H1 (cell line): ENCODE measurements around the gene TBCD.

Source experiments
- EP300 ChIP-seq, 2 experiments: IDR thresholded peaks; 1 replicate in 1 of 2; 2 replicates in 1 of 2; pipeline ENCODE4 v1.6.1; 2011 to 2012; ENCODE audit warnings: low read depth in 2 of 2, low read length in 2 of 2, mild to moderate bottlenecking in 2 of 2, borderline replicate concordance in 1 of 2, inconsistent platforms in 1 of 2, moderate library complexity in 1 of 2
- EZH2 ChIP-seq: fragments of 200-600 bp; sonication (generic); IDR thresholded peaks from 2 replicates; pipeline ENCODE4 v1.7.1; 2012; ENCODE audit warnings: low read depth, mild to moderate bottlenecking, moderate library complexity, low read length, inconsistent platforms; ENCODE audit not compliant: severe bottlenecking
- POLR2A ChIP-seq, 2 experiments: IDR thresholded peaks; 1 replicate in 1 of 2; 2 replicates in 1 of 2; pipeline ENCODE4 v1.6.1; 2011; ENCODE audit warnings: low read depth in 2 of 2, low read length in 2 of 2, mild to moderate bottlenecking in 2 of 2; ENCODE audit errors: control extremely low read depth in 1 of 2
- POLR2AphosphoS5 ChIP-seq: IDR thresholded peaks from 2 replicates; pipeline ENCODE4 v1.6.1; 2011; ENCODE audit warnings: low read depth, low read length
- RAD21 ChIP-seq, 2 experiments: IDR thresholded peaks in 1 of 2; conservative IDR thresholded peaks in 1 of 2; 2 replicates each; pipeline ENCODE4 v1.6.1; 2011; ENCODE audit warnings: low read depth in 2 of 2, low read length in 2 of 2, improper control_type of control experiment in 1 of 2, inconsistent platforms in 1 of 2, mild to moderate bottlenecking in 1 of 2, moderate library complexity in 1 of 2
- SP2 ChIP-seq: IDR thresholded peaks from 2 replicates; pipeline ENCODE4 v1.6.1; 2012; ENCODE audit warnings: mild to moderate bottlenecking, low read length, inconsistent platforms
- SRF ChIP-seq: IDR thresholded peaks from 2 replicates; pipeline ENCODE4 v1.6.1; 2011; ENCODE audit warnings: mild to moderate bottlenecking, low read depth, low read length, moderate library complexity
- SUZ12 ChIP-seq: fragments of 200-600 bp; sonication (generic); IDR thresholded peaks from 2 replicates; pipeline ENCODE4 v1.6.1; 2012; ENCODE audit warnings: mild to moderate bottlenecking, inconsistent platforms, low read length, moderate library complexity, mixed read lengths
- TAF1 ChIP-seq: IDR thresholded peaks from 2 replicates; pipeline ENCODE4 v1.6.1; 2011; ENCODE audit warnings: mild to moderate bottlenecking, low read depth, low read length
- TAF7 ChIP-seq: optimal IDR thresholded peaks from 2 replicates; pipeline ENCODE3; 2011; ENCODE audit warnings: low read depth, mild to moderate bottlenecking, inconsistent platforms, low read length, moderate library complexity, borderline replicate concordance
- TEAD4 ChIP-seq: IDR thresholded peaks from 2 replicates; pipeline ENCODE4 v1.6.1; 2012; ENCODE audit warnings: low read depth, low read length, inconsistent platforms, mixed read lengths
- TF ChIP-seq, protein P1 (sequence below), 3 experiments: IDR thresholded peaks; 1 replicate in 2 of 3; 2 replicates in 1 of 3; pipeline versions ENCODE4 v1.5.1 to v1.6.1; 2011; ENCODE audit warnings: low read length in 3 of 3, mild to moderate bottlenecking in 3 of 3, inconsistent platforms in 2 of 3, low read depth in 1 of 3, moderate library complexity in 1 of 3; ENCODE audit not compliant: insufficient read depth in 1 of 3; ENCODE audit errors: control extremely low read depth in 1 of 3
- TF ChIP-seq, protein P2 (sequence below): IDR thresholded peaks from 2 replicates; pipeline ENCODE4 v1.6.1; 2012; ENCODE audit warnings: inconsistent platforms
- TF ChIP-seq, protein P3 (sequence below): IDR thresholded peaks from 2 replicates; pipeline ENCODE4 v1.6.1; 2011; ENCODE audit warnings: low read length, improper control_type of control experiment

DNA sequence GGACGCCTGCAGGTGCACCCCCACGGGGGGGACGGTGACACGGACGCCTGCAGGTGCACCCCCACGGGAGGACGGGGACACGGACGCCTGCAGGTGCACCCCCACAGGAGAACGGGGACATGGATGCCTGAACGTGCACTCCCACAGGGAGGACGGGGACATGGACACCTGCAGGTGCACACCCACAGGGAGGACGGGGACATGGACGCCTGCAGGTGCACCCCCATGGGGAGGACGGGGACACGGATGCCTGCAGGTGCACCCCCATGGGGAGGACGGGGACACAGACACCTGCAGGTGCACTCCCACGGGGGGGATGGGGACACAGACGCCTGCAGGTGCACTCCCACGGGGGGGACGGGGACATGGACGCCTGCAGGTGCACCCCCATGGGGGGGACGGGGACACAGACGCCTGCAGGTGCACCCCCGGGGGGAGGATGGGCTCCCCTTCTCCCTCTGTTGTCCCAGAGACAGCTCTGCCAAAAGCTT is 213.0 kb downstream of the TBCD start:
- TF ChIP-seq, protein P1, sequence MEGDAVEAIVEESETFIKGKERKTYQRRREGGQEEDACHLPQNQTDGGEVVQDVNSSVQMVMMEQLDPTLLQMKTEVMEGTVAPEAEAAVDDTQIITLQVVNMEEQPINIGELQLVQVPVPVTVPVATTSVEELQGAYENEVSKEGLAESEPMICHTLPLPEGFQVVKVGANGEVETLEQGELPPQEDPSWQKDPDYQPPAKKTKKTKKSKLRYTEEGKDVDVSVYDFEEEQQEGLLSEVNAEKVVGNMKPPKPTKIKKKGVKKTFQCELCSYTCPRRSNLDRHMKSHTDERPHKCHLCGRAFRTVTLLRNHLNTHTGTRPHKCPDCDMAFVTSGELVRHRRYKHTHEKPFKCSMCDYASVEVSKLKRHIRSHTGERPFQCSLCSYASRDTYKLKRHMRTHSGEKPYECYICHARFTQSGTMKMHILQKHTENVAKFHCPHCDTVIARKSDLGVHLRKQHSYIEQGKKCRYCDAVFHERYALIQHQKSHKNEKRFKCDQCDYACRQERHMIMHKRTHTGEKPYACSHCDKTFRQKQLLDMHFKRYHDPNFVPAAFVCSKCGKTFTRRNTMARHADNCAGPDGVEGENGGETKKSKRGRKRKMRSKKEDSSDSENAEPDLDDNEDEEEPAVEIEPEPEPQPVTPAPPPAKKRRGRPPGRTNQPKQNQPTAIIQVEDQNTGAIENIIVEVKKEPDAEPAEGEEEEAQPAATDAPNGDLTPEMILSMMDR (IDR thresholded peaks at IDR 0.05; ENCODE audit: control extremely low read depth in 1 of 3, insufficient read depth in 1 of 3, low read depth in 1 of 3, low read length in 3 of 3): no peak
- no peak for TF ChIP-seq EZH2
- no peak for TF ChIP-seq POLR2A (IDR thresholded peaks at IDR 0.05; ENCODE audit: control extremely low read depth in 1 of 2, low read depth in 2 of 2, low read length in 2 of 2)
- TF ChIP-seq, protein P2, sequence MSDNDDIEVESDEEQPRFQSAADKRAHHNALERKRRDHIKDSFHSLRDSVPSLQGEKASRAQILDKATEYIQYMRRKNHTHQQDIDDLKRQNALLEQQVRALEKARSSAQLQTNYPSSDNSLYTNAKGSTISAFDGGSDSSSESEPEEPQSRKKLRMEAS: no peak
- TF ChIP-seq POLR2AphosphoS5: no peak
- no peak for TF ChIP-seq EP300 (IDR thresholded peaks at IDR 0.05; ENCODE audit: borderline replicate concordance in 1 of 2, low read depth in 2 of 2, low read length in 2 of 2)
- TF ChIP-seq TEAD4: no peak
- TF ChIP-seq SUZ12: no peak
- no peak for TF ChIP-seq TAF1
- TF ChIP-seq SP2: no peak
- TF ChIP-seq, protein P3, sequence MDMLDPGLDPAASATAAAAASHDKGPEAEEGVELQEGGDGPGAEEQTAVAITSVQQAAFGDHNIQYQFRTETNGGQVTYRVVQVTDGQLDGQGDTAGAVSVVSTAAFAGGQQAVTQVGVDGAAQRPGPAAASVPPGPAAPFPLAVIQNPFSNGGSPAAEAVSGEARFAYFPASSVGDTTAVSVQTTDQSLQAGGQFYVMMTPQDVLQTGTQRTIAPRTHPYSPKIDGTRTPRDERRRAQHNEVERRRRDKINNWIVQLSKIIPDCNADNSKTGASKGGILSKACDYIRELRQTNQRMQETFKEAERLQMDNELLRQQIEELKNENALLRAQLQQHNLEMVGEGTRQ: no peak
- no peak for TF ChIP-seq TAF7
- TF ChIP-seq RAD21 (IDR thresholded peaks at IDR 0.05 in 1 of 2, conservative IDR thresholded peaks at IDR 0.05 in 1 of 2; ENCODE audit: low read depth in 2 of 2, low read length in 2 of 2): no peak
- no peak for TF ChIP-seq SRF
